GM12873 (cell line): Measurements from ENCODE around the gene NCDN.

Source experiments
- CTCF ChIP-seq: IDR thresholded peaks from 2 replicates; pipeline ENCODE4 v1.5.1; 2012; ENCODE audit warnings: low read depth, mild to moderate bottlenecking, moderate library complexity, low read length, control low read depth; ENCODE audit not compliant: insufficient read depth; ENCODE audit errors: missing control alignments

NCDN gene

GRCh38 chr1:35591211-35591610 is 33.6 kb downstream of the NCDN start:
- TF ChIP-seq CTCF: no peak

- TF ChIP-seq CTCF: no peak
These were observed 35.6 kb downstream of the NCDN start for GRCh38 chr1:35592991-35593769.

GRCh38 chr1:35594005-35594760 is 36.6 kb downstream of the NCDN start:
- TF ChIP-seq CTCF: no peak

- no peak for TF ChIP-seq CTCF
These were observed 38.1 kb downstream of the NCDN start for GRCh38 chr1:35595684-35596083.

GRCh38 chr1:35597870-35598269 is 40.3 kb downstream of the NCDN start:
- no peak for TF ChIP-seq CTCF

GRCh38 chr1:35598895-35599294 is 41.3 kb downstream of the NCDN start:
- TF ChIP-seq CTCF: no peak

- no peak for TF ChIP-seq CTCF
These were observed 41.8 kb downstream of the NCDN start for GRCh38 chr1:35599411-35599810.
